SK-N-DZ (cell line): ENCODE data around the gene MDC1.

Experiments used
- DNase-seq: peaks from one replicate; pipeline ENCODE4 v3.0.0-alpha.2; 2015; ENCODE audit warnings: low spot score

Gene MDC1

DNA sequence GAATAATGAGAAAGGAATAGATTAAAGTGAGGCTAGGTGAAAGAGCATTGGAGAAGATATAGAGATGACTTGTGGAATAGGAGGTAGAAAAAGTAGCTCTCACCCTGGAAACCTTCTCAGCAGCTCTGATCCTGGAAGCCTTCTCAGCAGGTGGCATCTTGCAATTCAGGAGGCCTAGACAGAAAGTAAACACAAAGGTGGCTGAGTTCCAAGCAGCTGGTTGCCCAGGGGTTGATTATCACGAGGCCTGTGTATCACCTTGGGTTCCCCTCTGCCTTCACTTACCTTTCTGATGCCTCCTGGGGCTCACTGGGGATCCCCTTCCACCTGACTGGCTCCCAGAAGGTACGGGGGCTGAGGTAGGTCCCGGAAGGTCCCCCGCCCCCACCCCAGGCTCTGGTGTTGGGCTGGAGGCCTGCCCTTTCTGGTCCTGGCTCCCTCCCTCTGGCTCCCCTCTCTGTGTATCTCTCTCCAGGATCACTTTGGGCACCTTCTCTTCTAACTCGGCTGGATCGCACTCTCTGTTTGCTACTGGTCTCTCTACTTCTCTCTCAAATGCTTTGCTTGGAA is 9.7 kb downstream of the MDC1 start:
- no peak for DNase-seq

DNA sequence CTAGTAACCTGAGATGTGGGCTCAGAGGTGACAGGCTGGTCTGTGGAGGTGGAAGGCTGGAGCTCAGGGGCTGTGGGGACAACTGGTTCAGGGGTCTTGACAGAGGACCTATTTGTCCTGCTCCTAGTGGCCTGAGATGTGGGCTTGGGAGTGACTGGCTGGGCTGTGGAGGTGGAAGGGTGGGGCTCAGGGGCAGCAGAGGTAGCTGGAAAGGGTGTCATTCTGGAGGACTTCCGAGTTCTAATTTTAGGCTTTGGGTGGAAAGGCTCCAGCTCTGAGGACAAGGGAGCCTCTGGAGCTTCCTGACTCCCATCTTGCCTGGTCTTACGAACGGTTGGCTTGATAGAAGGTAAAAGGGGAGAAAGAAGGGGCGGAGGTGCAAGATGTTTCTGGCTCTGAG is 11.5 kb downstream of the MDC1 start:
- DNase-seq = no peak

GRCh38 chr6:30703821-30704220 is 13.3 kb downstream of the MDC1 start:
- DNase-seq = no peak

DNA sequence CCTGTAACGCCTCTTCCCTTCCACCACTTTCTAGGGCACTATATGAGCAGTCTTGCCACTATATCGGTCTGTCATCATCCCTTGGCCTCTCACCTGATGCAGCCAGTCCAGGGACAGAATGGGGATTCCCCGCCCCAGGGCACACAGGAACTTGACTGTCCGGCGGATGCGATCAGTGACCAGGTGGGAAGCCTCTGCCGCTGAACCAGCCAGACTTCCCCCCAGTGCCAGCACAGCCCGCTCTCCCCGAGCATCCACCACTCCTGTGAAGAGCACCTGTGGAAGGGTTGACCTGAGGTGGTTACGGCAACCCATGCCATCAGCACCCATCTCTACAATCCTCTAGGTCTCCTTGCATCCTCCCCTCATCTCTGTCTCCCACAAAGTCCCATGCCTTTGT is 14.1 kb downstream of the MDC1 start:
- no peak for DNase-seq

DNA sequence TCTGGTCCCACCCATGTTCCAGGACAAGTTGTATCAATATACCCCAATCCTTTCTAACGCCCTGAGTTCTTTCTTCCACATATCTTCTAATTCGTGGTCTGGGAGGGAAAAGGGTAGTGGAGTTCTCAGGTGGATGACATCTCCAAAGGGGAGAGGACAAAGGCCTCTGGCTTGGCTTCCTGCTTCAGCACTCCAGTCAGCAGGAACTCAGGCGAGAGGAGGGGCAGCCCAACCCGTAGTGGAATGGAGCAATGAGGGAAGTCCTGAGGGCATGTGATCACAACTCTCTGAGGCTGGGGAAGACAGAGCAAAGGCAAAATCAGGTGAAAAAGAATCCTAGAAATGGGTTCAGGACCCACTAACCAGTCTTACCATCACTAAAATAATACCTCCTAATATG is 16.7 kb downstream of the MDC1 start:
- no peak for DNase-seq

GRCh38 chr6:30696432-30696831 is 20.6 kb downstream of the MDC1 start:
- DNase-seq = no peak

DNA sequence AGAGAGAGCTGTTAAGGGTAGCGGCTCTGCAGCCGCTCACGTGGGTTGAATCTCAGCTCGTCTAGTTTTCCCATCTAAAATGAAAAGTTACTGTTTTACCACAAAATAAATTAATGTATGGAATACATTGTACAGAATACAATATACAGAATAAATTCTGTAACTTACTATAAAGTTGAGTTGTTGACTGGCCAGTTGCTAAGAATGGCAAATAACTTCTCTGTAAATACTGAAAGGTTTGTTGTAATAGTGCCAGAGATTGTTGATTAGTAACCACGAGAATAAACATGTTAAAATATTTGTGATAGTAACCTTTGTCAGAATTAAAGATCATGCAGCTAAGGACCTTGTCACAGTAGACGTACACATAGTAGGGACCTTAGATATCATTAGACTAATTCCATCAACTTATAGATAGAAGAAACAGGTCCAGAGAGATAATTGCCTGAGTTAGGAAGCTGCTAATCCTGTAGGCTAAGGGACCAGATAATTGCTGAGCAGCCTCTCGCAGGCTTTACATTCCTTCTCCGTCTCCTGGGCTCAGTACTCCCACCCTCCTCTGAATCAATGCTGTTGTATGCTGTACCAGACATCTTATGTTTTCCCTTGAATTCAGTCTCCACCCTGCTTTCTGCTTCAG is 25.8 kb downstream of the MDC1 start:
- DNase-seq = no peak

DNA sequence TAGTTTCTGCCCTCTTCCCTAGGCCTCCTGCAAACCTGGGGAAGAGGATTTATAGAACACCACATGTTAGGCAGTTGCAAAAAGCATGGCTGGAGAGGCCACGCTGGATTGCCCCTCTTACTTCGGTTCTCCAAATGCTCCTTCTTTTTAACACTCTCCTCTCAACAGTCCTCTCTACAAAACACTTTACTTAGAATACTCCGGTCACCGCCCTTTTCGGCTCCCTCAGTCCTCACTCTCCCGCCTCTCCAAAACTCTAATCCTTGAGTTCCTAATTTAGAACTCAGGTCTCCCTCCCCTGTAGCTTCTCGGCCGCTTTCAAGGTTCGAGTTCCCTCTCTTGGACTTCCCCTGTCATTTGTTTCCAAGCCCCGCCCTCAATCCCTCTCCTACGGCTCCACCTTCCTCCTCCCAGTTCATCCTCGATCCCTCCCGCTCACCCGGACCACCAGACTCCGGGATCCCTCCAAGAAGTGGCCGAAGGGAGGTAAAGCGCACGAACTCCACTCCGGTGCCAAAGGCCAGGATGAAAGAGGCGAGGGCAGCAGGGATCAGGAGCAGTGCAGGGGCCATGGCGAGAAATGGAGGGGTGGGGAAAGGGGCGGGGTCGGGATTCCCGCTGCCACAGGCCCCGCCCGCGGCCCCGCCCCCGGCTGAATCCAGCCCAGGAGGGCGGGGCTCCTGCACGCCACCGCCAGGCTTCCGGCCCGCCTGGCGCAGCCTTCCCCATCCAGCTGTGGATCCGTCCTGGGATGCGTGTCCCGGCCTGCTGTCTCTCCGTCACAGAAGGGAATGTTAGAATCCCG is 26.5 kb downstream of the MDC1 start, which contains the start of gene NRM:
Gene NRM (minus strand): TSS at position 582 of the 805 bp plus-strand sequence. CDS start 10 bp downstream, at position 572.
- DNase-seq = peak; percentile 90

GRCh38 chr6:30689985-30690384 is 27.1 kb downstream of the MDC1 start:
- DNase-seq = no peak

- DNase-seq = no peak
These were observed 27.8 kb downstream of the MDC1 start for GRCh38 chr6:30689022-30689865.

GRCh38 chr6:30688569-30688968 is 28.5 kb downstream of the MDC1 start:
- DNase-seq = no peak

DNA sequence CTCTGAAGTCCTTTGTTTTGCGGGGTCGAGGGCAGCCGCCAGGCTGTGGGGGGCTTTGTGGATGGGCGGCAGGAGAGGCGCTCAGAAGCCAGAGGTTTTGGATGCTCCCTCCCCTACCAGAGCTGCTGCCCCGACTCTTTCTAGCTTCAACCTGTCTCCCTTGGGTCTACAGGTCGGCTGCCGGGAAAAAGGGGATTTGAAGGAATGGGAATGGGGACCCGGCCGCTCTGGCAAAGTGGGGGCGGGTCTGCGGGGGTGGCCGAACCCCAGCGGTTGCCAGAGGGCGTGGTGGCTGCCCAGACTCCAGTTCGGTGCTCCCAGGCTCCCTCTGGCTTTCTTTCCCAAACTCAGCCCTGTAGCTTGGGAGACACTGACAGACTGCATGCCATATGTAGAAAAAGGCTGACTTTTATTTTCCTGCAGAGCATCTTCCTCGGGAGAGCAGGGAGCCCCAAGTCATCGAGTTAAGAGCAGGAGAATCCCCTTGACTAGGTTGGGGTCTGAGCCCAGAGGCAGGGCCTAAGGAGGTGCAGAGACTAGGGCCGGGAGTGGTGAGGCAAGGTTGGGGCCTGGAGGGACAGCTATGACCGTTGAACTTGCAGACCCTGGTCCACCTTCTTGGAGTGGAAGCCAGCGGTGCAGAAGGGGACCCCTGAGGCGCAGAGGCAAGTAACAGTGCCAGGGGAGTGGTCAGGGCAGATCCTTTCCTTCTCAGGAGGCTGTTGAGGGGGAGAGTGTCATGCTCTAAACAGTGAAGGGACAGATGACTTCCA is 29.2 kb downstream of the MDC1 start:
- DNase-seq = no peak

DNA sequence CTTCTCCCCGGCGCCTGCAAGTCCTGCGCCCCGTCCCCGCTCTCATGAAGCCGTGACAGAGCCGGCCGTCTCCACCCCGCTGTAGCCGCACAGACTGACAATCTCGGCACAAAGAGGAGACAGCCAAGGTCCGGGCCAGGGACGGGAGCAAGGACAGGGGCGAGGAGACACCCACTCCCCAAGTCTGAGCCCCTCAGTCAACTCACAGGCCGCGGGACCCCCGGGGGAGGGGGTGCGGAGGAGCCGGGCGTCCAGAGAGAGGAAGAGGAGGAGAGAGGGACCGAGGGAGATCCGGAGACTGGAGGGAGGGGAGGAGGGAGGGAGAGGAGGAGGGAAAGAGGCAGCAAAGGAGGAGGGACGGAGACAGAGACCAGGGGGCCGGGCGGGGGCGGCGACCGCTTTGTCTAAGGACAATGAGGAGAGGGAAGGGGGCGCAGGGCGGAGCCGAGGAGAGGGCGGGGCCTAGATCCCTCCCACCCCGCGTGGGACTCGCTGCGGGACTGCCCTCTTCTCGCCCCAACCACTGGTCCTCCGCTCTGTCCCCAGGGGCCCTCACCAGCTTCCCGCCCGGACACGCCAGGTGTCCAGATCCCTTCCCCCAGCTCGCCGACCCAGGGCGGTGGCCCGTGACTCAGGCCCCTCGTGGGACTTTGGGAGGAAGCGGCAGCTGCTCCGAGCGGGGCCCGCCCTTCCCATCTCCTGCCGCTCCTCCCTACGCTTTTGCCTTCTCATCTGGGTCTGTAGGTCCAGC is 30.0 kb downstream of the MDC1 start:
- peak; percentile 95 for DNase-seq

- no peak for DNase-seq
These were observed 30.8 kb downstream of the MDC1 start, which contains the start of gene PPP1R18 for GRCh38 chr6:30686009-30686907. PPP1R18 (minus strand) TSS chr6:30686645; CDS start chr6:30686018, 627 bp downstream.

DNA sequence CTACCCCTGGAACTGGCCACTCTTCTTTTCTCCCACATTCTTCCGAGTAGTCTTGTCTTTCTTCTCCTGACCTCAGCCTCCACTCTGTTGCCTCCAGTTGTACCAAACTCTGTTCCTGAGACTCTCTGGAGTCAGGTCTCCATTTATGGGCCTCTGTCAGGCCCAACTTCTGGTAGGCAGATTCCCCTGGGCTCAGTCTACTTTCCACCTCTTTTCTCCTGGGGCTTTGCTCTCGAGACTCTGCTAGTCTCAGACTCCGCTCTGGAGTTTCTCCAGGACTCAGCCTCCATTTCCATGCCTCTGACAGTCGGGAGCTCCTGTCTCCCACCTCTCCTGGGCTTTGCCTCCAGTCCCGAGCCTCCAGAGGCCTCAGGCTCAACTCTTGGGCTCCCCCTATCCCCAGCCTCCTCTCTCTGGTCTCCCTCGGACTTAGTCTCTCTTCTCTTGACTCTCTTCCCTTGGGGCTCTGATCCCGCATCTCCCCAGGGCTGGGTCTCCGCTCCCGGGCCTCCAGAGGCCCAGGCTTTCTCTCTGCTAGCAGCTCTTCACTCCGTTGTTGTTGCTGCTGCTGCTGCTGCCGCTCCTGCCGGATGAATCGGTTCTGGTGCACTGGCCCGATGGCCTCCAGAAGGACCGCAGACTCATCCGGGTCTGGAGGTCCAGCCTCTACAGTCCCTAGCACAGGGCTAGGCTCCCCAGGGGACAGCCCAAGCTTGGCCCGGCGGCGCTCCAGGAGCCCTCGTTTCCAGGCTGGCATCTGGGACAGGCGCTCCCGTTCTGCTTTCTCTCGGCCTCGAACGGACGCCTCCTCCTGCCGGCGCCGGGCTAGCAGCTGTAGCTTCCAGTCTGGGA is 31.7 kb downstream of the MDC1 start:
- DNase-seq = no peak

DNA sequence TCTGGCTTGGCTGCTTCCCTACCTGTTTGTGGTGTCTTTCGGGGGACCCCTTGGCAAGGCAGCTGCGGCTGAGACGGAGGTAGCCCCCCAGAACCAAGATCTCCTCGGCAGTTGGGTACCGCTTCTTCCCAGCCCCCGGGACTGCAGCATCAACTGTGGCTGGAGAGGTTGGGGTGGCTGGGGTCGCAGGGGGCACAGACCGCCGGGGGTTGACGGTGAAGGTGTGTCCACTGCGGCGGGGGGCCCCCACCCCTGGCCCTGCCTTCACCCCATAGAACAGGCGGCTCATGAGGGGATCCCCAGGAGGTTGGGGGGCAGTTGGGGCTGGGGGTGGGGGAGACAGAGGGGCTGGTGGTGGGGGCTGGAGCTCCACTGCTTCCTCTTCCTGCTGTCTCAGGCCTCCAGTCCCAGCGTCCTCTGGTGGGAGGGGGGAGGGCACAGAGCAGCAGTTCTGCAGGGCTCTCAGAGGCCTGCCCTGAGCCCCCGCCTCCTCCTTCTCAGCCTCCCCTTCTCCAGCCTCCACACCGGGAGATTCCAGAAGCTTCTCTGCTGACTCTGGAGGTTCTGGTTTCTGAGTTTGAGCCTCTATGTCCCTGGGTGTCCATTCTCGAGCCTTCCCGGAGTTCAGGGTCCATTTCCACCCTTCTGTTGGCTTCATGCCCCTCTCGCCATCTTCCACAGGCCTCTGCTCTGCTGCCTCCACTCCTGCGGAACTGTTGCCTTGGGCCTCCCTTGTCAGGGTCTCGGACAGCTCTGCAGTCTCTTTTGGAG is 32.5 kb downstream of the MDC1 start:
- no peak for DNase-seq

GRCh38 chr6:30683980-30684338 is 33.1 kb downstream of the MDC1 start:
- DNase-seq = no peak
